GM23338 (cell line): ENCODE measurements around the gene FASTKD1.

Experiments used
- CREB1 ChIP-seq: fragments of 250-450 bp; sonication (Bioruptor Pico); IDR thresholded peaks from 2 replicates; pipeline ENCODE4 v1.5.0; 2020; ENCODE audit warnings: low read depth, mild to moderate bottlenecking, moderate library complexity
- ETS1 ChIP-seq: IDR thresholded peaks from 2 replicates; pipeline ENCODE4 v1.6.1; 2016; ENCODE audit warnings: antibody characterized with exemption
- EZH2 ChIP-seq: fragments of 200-600 bp; sonication (generic); IDR thresholded peaks from one replicate; pipeline ENCODE4 v1.8.0; 2017; ENCODE audit warnings: antibody characterized with exemption, mild to moderate bottlenecking, low read depth; ENCODE audit not compliant: unreplicated experiment
- EZH2phosphoT487 ChIP-seq: fragments of 200-600 bp; sonication (generic); IDR thresholded peaks from one replicate; pipeline ENCODE4 v1.8.1; 2018; ENCODE audit warnings: antibody characterized with exemption; ENCODE audit not compliant: unreplicated experiment
- JUNB ChIP-seq: IDR thresholded peaks from one replicate; pipeline ENCODE4 v1.6.1; 2016; ENCODE audit warnings: antibody characterized with exemption; ENCODE audit not compliant: unreplicated experiment
- NANOG ChIP-seq: IDR thresholded peaks from 2 replicates; pipeline ENCODE4 v1.6.1; 2016; ENCODE audit warnings: antibody characterized with exemption, borderline replicate concordance
- POLR2AphosphoS5 ChIP-seq: IDR thresholded peaks from 2 replicates; pipeline ENCODE4 v1.6.1; 2016; ENCODE audit warnings: antibody characterized with exemption, low read depth
- STAT1 ChIP-seq: IDR thresholded peaks from one replicate; pipeline ENCODE4 v1.6.1; 2016; ENCODE audit warnings: antibody characterized with exemption; ENCODE audit not compliant: unreplicated experiment
- ZNF114 ChIP-seq: fragments of 250-450 bp; sonication (Bioruptor Pico); IDR thresholded peaks from 2 replicates; pipeline ENCODE4 v1.5.0; 2020; ENCODE audit warnings: mild to moderate bottlenecking, moderate library complexity
- ZNF331 ChIP-seq: fragments of 250-450 bp; sonication (Bioruptor Pico); IDR thresholded peaks from 2 replicates; pipeline ENCODE4 v1.5.0; 2020; ENCODE audit warnings: low read depth, mild to moderate bottlenecking, moderate library complexity
- TF ChIP-seq, protein P1 (sequence below), 2 experiments: fragments of 200-600 bp in 1 of 2; sonication (generic) in 1 of 2; conservative IDR thresholded peaks; 2 replicates each; pipeline versions ENCODE4 v1.5.1 to v1.6.1; 2016 to 2017; ENCODE audit warnings: antibody characterized with exemption in 2 of 2, low read depth in 2 of 2, mild to moderate bottlenecking in 2 of 2, moderate library complexity in 1 of 2
- TF ChIP-seq, protein P2 (sequence below): IDR thresholded peaks from one replicate; pipeline ENCODE4 v1.6.1; 2018; ENCODE audit warnings: antibody characterized with exemption; ENCODE audit not compliant: unreplicated experiment
- TF ChIP-seq, protein P3 (sequence below): fragments of 250-450 bp; sonication (Bioruptor Pico); IDR thresholded peaks from 2 replicates; pipeline ENCODE4 v1.5.0; 2020; ENCODE audit warnings: mild to moderate bottlenecking, moderate library complexity

DNA sequence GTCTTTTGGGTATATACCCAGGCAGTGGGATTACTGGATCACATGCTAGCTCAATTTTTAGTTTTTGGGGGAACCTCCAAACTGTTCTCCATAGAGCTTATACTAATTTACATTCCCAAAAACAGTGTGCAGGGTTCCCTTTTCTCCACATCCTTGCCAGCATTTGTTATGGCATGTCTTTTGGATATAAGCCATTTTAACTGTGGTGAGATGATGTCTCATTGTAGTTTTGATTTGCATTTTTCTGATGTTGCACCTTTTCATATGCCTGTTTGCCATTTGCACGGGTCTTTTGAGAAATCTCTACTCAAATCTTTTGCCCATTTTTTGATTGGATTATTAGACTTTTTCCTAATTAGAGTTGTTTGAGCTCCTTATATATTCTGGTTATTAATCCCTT is 8.0 kb downstream of the FASTKD1 start:
- TF ChIP-seq POLR2AphosphoS5 (no peak), CREB1 (no peak), EZH2phosphoT487 (no peak), STAT1 (no peak), EZH2 (no peak), JUNB (no peak), ETS1 (no peak), NANOG (no peak), ZNF114 (CRISPR knock-in tag) (no peak), ZNF331 (CRISPR knock-in tag) (no peak)
- TF ChIP-seq, protein P1, sequence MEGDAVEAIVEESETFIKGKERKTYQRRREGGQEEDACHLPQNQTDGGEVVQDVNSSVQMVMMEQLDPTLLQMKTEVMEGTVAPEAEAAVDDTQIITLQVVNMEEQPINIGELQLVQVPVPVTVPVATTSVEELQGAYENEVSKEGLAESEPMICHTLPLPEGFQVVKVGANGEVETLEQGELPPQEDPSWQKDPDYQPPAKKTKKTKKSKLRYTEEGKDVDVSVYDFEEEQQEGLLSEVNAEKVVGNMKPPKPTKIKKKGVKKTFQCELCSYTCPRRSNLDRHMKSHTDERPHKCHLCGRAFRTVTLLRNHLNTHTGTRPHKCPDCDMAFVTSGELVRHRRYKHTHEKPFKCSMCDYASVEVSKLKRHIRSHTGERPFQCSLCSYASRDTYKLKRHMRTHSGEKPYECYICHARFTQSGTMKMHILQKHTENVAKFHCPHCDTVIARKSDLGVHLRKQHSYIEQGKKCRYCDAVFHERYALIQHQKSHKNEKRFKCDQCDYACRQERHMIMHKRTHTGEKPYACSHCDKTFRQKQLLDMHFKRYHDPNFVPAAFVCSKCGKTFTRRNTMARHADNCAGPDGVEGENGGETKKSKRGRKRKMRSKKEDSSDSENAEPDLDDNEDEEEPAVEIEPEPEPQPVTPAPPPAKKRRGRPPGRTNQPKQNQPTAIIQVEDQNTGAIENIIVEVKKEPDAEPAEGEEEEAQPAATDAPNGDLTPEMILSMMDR (conservative IDR thresholded peaks at IDR 0.05; ENCODE audit: low read depth in 2 of 2) = no peak
- TF ChIP-seq, protein P2, sequence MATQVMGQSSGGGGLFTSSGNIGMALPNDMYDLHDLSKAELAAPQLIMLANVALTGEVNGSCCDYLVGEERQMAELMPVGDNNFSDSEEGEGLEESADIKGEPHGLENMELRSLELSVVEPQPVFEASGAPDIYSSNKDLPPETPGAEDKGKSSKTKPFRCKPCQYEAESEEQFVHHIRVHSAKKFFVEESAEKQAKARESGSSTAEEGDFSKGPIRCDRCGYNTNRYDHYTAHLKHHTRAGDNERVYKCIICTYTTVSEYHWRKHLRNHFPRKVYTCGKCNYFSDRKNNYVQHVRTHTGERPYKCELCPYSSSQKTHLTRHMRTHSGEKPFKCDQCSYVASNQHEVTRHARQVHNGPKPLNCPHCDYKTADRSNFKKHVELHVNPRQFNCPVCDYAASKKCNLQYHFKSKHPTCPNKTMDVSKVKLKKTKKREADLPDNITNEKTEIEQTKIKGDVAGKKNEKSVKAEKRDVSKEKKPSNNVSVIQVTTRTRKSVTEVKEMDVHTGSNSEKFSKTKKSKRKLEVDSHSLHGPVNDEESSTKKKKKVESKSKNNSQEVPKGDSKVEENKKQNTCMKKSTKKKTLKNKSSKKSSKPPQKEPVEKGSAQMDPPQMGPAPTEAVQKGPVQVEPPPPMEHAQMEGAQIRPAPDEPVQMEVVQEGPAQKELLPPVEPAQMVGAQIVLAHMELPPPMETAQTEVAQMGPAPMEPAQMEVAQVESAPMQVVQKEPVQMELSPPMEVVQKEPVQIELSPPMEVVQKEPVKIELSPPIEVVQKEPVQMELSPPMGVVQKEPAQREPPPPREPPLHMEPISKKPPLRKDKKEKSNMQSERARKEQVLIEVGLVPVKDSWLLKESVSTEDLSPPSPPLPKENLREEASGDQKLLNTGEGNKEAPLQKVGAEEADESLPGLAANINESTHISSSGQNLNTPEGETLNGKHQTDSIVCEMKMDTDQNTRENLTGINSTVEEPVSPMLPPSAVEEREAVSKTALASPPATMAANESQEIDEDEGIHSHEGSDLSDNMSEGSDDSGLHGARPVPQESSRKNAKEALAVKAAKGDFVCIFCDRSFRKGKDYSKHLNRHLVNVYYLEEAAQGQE = no peak
- TF ChIP-seq, protein P3, sequence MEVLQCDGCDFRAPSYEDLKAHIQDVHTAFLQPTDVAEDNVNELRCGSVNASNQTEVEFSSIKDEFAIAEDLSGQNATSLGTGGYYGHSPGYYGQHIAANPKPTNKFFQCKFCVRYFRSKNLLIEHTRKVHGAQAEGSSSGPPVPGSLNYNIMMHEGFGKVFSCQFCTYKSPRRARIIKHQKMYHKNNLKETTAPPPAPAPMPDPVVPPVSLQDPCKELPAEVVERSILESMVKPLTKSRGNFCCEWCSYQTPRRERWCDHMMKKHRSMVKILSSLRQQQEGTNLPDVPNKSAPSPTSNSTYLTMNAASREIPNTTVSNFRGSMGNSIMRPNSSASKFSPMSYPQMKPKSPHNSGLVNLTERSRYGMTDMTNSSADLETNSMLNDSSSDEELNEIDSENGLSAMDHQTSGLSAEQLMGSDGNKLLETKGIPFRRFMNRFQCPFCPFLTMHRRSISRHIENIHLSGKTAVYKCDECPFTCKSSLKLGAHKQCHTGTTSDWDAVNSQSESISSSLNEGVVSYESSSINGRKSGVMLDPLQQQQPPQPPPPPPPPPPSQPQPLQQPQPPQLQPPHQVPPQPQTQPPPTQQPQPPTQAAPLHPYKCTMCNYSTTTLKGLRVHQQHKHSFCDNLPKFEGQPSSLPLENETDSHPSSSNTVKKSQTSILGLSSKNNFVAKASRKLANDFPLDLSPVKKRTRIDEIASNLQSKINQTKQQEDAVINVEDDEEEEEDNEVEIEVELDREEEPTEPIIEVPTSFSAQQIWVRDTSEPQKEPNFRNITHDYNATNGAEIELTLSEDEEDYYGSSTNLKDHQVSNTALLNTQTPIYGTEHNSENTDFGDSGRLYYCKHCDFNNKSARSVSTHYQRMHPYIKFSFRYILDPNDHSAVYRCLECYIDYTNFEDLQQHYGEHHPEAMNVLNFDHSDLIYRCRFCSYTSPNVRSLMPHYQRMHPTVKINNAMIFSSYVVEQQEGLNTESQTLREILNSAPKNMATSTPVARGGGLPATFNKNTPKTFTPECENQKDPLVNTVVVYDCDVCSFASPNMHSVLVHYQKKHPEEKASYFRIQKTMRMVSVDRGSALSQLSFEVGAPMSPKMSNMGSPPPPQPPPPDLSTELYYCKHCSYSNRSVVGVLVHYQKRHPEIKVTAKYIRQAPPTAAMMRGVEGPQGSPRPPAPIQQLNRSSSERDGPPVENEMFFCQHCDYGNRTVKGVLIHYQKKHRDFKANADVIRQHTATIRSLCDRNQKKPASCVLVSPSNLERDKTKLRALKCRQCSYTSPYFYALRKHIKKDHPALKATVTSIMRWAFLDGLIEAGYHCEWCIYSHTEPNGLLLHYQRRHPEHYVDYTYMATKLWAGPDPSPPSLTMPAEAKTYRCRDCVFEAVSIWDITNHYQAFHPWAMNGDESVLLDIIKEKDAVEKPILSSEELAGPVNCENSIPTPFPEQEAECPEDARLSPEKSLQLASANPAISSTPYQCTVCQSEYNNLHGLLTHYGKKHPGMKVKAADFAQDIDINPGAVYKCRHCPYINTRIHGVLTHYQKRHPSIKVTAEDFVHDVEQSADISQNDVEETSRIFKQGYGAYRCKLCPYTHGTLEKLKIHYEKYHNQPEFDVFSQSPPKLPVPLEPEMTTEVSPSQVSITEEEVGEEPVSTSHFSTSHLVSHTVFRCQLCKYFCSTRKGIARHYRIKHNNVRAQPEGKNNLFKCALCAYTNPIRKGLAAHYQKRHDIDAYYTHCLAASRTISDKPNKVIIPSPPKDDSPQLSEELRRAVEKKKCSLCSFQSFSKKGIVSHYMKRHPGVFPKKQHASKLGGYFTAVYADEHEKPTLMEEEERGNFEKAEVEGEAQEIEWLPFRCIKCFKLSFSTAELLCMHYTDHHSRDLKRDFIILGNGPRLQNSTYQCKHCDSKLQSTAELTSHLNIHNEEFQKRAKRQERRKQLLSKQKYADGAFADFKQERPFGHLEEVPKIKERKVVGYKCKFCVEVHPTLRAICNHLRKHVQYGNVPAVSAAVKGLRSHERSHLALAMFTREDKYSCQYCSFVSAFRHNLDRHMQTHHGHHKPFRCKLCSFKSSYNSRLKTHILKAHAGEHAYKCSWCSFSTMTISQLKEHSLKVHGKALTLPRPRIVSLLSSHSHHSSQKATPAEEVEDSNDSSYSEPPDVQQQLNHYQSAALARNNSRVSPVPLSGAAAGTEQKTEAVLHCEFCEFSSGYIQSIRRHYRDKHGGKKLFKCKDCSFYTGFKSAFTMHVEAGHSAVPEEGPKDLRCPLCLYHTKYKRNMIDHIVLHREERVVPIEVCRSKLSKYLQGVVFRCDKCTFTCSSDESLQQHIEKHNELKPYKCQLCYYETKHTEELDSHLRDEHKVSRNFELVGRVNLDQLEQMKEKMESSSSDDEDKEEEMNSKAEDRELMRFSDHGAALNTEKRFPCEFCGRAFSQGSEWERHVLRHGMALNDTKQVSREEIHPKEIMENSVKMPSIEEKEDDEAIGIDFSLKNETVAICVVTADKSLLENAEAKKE (CRISPR knock-in tag) = no peak
